Suprapubic skin (tissue), 4 donors: Measurements from ENCODE around the gene CTH. TPM values are rescaled to one million over a fixed set of nuclear protein-coding genes. Genes with fewer than 3 reads are reported as not detected.

Experiments used
- DNase-seq, 2 donors: peaks; one replicate each; pipeline ENCODE4 v3.0.0-alpha.2; 2019; ENCODE audit warnings: low spot score in 2 of 2
- H3K27ac ChIP-seq: fragments of 200-600 bp; sonication (generic); one replicate; pipeline ENCODE4 v1.5.1; 2019
- H3K27me3 ChIP-seq: fragments of 200-600 bp; sonication (generic); one replicate; pipeline ENCODE4 v1.5.1; 2019
- H3K36me3 ChIP-seq: fragments of 200-600 bp; sonication (generic); one replicate; pipeline ENCODE4 v1.5.1; 2019
- H3K4me1 ChIP-seq: fragments of 200-600 bp; sonication (generic); one replicate; pipeline ENCODE4 v1.5.1; 2019
- H3K4me3 ChIP-seq: fragments of 200-600 bp; sonication (generic); one replicate; pipeline ENCODE4 v1.5.1; 2019; ENCODE audit warnings: mild to moderate bottlenecking
- H3K9me3 ChIP-seq: fragments of 200-600 bp; sonication (generic); one replicate; pipeline ENCODE4 v1.5.1; 2019
- CTCF ChIP-seq, 2 donors: fragments of 200-600 bp in 1 of 2; fragments of 450-650 bp in 1 of 2; sonication (generic) in 1 of 2; IDR thresholded peaks; one replicate each; pipeline ENCODE4 v1.5.1; 2016 to 2019; ENCODE audit warnings: antibody characterized with exemption in 2 of 2, mild to moderate bottlenecking in 1 of 2, moderate library complexity in 1 of 2
- EP300 ChIP-seq: sonication (generic); formaldehyde crosslinking; IDR thresholded peaks from one replicate; pipeline ENCODE4 v1.6.1; 2017; ENCODE audit warnings: antibody characterized with exemption
- POLR2A ChIP-seq, 2 donors: fragments of 450-650 bp; IDR thresholded peaks; one replicate each; pipeline ENCODE4 v1.6.1; 2017; ENCODE audit warnings: antibody characterized with exemption in 2 of 2, mild to moderate bottlenecking in 2 of 2, moderate library complexity in 2 of 2
- POLR2AphosphoS5 ChIP-seq, 3 donors: sonication (generic); formaldehyde crosslinking; IDR thresholded peaks; one replicate each; pipeline ENCODE4 v1.6.1; 2017; ENCODE audit warnings: antibody characterized with exemption in 3 of 3
- WGBS: methylation state at CpG from one replicate; pipeline ENCODE4 v1.1.5; 2018; 5-methylcytosine and 5-hydroxymethylcytosine counted together
- total RNA-seq, 4 donors: library from RNA; depleted of rRNA; stranded (reverse); fragments of >200 nt; gene quantifications; one replicate each; pipeline ENCODE4 v1.1.0, GENCODE V29; 2016

The CTH gene
- total RNA-seq, 4 donors from 2014 or later = 0.89 to 3.9 (median 2.2) TPM

GRCh38 chr1:70427976-70428375, 16.9 kb downstream of the CTH start:
- TF ChIP-seq POLR2A (IDR thresholded peaks at IDR 0.05) (no peak), POLR2AphosphoS5 (IDR thresholded peaks at IDR 0.05) (no peak), EP300 (no peak), CTCF (IDR thresholded peaks at IDR 0.05) (no peak)
- DNase-seq = no peak
- no peaks in the 10 kb centered on the region for H3K9me3 ChIP-seq
- no peaks in the 10 kb centered on the region for H3K27me3 ChIP-seq
- H3K36me3 ChIP-seq = peaks cover 10% of the 10 kb centered on the region
- H3K27ac ChIP-seq = no peak overlapping the region
- H3K4me3 ChIP-seq = no peak overlapping the region
- no peaks in the 10 kb centered on the region for H3K4me1 ChIP-seq
- 96% methylated on average over 3 of the region's 3 CpGs for WGBS

- no peak overlapping the region for H3K4me3 ChIP-seq
- no peak for TF ChIP-seq CTCF (IDR thresholded peaks at IDR 0.05)
- TF ChIP-seq EP300 = no peak
- TF ChIP-seq POLR2AphosphoS5 (IDR thresholded peaks at IDR 0.05) = no peak
- no peak for TF ChIP-seq POLR2A (IDR thresholded peaks at IDR 0.05)
Observed at GRCh38 chr1:70429219-70429618, 18.2 kb downstream of the CTH start.

GRCh38 chr1:70429757-70430156, 18.7 kb downstream of the CTH start:
- H3K9me3 ChIP-seq = no peaks in the 10 kb centered on the region
- DNase-seq = no peak
- H3K27me3 ChIP-seq = no peaks in the 10 kb centered on the region
- peaks cover 20% of the 10 kb centered on the region for H3K36me3 ChIP-seq
- H3K27ac ChIP-seq = no peak overlapping the region
- H3K4me3 ChIP-seq = no peak overlapping the region
- no peaks in the 10 kb centered on the region for H3K4me1 ChIP-seq
- TF ChIP-seq EP300 = no peak
- no peak for TF ChIP-seq CTCF (IDR thresholded peaks at IDR 0.05)
- 92% methylated on average over 1 of the region's 1 CpG for WGBS

More at GRCh38 chr1:70429219-70429618, 18.2 kb downstream of the CTH start:
- Histone ChIP-seq H3K36me3 (peaks cover 20% of the 10 kb centered on the region), H3K4me1 (no peaks in the 10 kb centered on the region), H3K27ac (no peak overlapping the region), H3K9me3 (no peaks in the 10 kb centered on the region), H3K27me3 (no peaks in the 10 kb centered on the region)
- WGBS = 82% methylated on average over 2 of the region's 2 CpGs
- DNase-seq = no peak

GRCh38 chr1:70431317-70431716, 20.2 kb downstream of the CTH start:
- Histone ChIP-seq H3K9me3 (no peaks in the 10 kb centered on the region), H3K27ac (no peak overlapping the region), H3K27me3 (no peaks in the 10 kb centered on the region), H3K36me3 (peaks cover 20% of the 10 kb centered on the region), H3K4me1 (no peaks in the 10 kb centered on the region), H3K4me3 (no peak overlapping the region)
- TF ChIP-seq POLR2A (IDR thresholded peaks at IDR 0.05) = no peak
- TF ChIP-seq CTCF (IDR thresholded peaks at IDR 0.05) = no peak
- 98% methylated on average over 2 of the region's 2 CpGs for WGBS
- no peak for DNase-seq

- H3K27me3 ChIP-seq = no peaks in the 10 kb centered on the region
- WGBS = 83% methylated on average over 3 of the region's 3 CpGs
Observed at GRCh38 chr1:70431874-70432273, 20.8 kb downstream of the CTH start.

More at GRCh38 chr1:70431874-70432273, 20.8 kb downstream of the CTH start:
- DNase-seq = no peak
- Histone ChIP-seq H3K27ac (no peak overlapping the region), H3K36me3 (peaks cover 16% of the 10 kb centered on the region), H3K9me3 (no peaks in the 10 kb centered on the region), H3K4me1 (no peaks in the 10 kb centered on the region), H3K4me3 (no peak overlapping the region)
- TF ChIP-seq CTCF (IDR thresholded peaks at IDR 0.05) = no peak
- TF ChIP-seq EP300 = no peak
